HG03442 (cell line): Measurements from ENCODE around the gene AK4.
A peak's percentile ranks its signal among the peaks of the same experiment; 100 is the strongest.
"Not testable (repeated sequence)": the region's sequence is repeated elsewhere in the genome, so short reads cannot be mapped to it uniquely, and the experiment has no call there.

Experiments used
- ATAC-seq: cut with Tn5 transposase; IDR thresholded peaks from one replicate; pipeline ENCODE4 v1.9.1; 2021; ENCODE audit warnings: mild to moderate bottlenecking, moderate library complexity; ENCODE audit not compliant: unreplicated experiment

The AK4 gene

DNA sequence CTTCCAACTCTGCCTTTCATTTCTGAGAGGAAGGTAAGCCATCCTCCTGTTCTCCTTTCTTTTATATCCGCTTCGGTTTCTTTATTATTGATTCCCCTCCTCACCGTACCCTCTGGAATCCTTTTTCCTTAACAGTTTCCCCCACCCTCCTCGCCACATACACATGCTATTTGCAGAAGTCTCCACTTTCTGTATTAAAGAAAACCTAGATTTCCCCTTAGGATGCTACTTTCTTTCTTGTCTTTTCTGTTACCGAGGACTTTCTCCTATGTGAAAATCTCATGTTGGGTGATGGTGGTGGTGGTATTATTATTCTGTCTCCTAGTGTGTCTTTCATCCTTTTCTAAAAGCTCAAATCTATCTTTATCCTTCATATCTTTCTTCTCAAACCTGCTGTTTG lies 62.3 kb downstream of the AK4 start:
- ATAC-seq = no peak

DNA sequence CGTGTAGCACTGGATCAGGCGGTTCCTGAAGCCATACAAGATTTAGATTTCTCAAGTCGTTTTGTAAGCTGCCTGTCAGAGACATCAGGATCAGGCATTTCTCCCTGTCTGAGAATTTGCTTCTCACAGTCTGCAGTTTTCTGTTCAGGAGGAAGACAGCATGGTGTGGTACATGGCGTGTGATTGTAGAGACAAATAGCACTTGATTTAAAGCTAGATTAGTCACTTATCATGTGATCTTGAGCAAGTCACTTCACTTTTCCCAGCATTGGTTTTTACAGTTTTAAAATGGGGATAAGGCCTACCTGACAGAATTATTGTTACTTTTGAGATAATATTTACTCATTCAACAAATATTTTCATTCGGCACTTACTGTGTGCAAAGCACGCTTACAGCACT lies 63.3 kb downstream of the AK4 start:
- ATAC-seq = no peak

DNA sequence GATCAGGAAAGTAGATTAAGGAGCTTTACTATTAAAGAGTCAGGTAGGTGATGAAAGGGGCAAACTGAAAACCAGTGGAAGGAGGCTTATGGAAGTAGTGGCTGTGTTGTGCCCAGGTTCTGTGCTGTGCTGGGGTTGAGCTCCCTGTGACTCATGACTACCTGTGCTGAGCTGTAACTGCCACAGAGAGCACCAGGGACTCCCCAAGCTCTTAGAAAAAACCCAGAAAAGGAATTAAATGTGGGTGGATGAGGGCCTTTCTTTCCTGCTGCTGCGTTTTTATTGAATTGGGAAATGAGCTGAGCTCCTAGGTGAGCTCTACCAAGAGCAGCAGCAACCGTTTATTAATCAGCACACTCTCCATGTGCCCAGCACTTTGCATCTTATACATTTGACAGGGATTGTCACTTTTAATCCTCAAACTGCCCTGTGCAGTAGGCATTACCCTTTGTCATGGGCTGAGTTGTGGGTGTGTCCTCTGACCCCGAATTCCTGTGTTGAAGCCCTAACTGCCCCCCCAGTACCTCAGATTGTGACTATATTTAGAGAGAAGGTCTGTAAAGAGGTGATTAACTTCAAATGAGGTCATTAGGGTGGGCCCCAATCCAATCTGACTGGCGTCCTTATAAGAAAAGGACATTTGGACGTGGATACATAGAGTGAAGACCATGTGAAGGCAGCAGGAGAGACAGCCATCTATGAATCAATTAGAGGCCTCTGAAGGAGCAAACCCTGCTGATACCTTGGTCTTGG lies 65.4 kb downstream of the AK4 start:
- ATAC-seq = peak; percentile 32

DNA sequence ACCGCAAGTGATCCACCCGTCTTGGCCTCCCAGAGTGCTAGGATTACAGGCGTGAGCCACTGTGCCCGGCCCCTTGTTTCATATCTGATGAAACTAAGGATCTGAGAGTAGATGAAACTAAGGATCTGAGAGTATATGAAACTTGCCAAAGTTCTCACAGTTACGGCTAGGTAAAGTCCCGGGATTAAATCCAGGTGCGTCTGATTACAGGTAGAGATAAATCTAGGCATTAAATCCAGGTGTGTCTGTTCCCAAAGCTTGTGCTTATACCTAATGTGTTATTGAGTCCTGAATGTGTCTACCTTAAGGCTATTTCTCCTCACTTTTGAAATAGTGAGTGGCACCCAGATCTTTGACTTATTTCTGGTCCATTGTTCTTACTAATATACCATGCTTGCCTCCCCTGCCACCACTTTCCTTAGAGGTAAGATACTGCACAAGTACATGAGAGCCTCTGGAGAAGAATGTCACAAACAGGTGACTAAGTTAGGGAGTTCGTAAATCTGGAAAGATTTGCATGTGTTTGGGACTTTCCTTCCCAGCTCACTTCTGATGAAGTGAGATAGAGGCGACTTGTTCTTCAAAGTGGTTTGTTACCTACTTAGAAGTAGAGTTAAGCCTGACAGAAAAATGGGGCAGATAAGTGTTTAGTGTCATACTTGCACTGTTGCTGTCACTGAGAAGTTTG lies 66.5 kb downstream of the AK4 start:
- peak; percentile 31 for ATAC-seq

DNA sequence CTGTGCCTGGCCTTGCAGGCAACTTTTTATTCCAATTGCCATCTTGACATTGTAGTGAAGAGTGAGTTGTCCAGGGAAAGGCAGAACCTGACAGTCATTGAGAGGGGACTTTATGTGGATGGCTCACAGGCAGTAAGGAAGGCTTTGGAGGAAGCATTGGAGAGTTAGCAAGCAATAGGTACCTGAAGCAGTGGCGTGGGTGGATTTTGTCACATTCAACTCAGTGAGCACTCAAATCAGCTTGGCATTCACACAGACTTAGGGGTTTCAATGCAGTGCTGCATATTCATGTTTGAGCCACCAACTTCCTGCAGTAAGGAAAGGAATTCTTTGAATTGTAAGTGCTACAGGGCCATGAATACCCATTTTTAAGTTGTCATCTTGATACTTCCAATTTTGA lies 69.0 kb downstream of the AK4 start:
- no peak for ATAC-seq

DNA sequence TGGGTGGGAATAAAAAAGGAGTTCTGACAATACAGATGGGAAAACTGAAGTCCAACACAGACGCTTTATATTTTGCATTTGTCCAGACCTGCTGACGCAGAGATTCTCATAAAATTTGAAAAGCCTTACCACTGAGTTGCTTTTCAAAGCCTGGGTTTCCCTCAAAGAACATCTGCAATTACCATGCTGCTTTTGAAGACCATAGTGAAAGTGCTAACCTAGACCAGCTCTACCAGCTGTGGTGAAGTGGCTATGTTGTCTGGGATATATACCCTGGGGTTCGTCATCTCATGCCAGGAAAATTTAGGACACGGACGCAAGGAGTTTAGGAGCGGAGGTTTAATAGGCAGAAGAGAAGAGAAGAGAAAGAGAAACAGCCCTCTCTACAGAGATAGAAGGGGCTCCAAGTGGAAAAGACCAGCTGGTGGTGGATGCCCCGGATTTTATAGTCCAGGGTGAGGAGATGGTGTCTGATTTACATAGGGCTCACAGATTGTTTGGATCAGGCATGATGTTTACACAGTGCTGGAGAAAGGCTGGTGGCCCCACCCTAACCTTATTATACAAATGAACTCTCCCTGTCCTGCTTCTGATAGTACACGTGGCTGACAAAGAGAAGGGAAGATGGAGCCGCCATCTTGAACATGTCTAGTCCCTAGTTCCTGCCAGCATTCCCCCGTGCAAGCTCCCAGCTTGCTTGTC lies 73.8 kb downstream of the AK4 start:
- ATAC-seq = no peak

DNA sequence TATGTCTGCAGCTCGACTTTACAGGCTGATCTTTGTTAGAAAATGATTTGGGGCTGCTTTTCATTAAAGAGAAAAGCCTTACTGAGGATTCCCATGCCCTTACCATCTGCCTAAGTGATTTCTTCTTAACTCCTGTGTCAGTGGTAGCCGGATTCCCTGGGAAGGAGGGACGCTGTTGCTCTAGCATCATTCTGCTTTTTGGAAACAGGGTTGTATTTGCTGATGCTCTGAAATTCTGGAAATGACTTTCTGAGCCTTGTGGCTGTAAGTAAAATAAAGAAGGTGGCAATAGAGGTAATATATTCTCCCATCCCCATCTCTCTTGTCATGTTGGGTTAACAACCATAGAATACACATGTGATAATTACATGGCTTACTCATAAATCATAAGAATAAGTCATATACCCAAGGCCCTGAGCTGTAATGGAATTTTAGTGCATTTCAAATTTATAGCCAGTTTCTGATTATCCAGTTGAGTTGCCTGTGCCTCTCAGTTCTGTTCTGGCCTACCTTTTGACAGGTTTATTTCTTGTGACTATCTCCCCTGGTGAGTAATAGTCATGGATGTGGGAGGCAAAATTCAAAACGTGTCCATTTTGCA lies 74.4 kb downstream of the AK4 start:
- ATAC-seq = no peak

DNA sequence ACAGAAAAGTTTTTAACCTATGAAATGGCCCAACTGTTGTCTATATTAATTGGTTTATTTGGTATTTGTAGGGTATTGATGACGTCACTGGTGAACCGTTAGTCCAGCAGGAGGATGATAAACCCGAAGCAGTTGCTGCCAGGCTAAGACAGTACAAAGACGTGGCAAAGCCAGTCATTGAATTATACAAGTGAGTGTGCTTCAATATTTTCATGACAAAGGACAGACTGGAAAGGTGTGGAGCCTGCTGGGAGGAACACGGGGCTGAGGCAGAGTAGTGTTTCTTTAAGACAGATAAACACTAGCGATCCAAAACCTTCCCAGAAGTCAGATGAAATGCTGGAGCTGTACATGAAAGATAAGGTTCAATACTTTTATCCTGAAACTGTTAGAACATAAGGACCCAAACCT lies 76.7 kb downstream of the AK4 start:
- no peak for ATAC-seq

DNA sequence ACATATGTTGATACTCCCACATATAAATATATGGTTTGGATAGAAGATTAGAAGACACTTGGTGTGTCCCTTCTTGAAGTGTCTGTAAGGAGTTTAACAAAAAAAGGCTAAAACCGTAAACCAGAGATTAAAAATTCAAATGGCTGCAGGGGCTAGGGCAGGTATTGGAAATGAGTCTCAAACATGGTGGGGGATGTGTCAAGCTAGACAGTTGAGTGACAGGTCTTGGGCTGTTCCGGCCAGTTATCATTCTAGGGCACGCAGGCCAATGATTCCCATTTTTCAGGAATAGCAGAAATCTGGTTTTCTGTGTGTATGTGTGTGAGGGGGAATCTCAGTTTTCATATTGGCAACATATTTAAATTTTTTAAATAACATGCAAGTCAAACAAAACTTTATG lies 77.2 kb downstream of the AK4 start:
- no peak for ATAC-seq

DNA sequence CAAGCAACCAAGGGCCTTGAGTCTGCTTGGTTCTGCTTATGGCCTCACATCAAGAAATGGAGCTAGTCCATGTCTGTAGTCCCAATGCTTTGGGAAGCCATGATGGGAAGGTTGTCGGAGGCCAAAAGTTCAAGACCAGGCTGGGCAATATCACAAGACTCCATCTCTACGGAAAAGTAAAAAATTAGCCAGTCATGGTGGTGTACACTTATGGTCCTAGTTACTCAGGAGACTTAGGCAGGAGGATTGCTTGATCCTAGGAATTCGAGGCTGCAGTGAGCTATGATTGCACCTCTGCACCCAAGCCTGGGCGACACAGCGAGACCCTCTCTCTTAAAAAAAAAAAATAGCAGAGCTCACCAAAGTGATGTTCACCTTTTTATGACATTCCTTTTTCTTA lies 81.2 kb downstream of the AK4 start:
- no peak for ATAC-seq

DNA sequence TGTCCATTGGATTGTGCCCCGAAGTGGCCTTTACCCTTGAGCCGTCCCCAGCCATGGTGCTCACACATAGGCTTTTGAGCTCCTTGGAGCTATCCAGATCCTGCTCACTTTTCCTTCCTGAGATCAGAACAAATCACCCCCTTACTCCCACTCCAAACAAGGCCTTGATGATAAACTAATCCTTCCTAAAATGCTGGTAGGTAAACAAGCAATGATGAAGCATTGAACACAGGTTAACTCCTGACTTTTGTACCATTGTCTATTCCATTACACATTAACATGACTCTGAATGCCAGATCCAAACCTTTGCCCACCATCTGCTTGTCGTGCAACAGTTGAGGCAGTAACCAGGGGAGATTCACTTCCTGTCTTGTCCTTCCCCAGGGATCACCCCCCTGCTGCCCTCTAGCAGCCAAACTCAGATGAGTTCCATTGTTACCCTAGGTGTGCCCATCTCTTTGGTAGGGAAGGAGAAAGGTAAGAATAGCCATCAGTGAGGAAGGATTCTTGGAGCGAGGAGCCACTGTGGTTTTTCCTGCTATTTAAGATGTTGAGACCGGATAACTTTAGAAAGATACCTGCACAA lies 81.8 kb downstream of the AK4 start:
- no peak for ATAC-seq

DNA sequence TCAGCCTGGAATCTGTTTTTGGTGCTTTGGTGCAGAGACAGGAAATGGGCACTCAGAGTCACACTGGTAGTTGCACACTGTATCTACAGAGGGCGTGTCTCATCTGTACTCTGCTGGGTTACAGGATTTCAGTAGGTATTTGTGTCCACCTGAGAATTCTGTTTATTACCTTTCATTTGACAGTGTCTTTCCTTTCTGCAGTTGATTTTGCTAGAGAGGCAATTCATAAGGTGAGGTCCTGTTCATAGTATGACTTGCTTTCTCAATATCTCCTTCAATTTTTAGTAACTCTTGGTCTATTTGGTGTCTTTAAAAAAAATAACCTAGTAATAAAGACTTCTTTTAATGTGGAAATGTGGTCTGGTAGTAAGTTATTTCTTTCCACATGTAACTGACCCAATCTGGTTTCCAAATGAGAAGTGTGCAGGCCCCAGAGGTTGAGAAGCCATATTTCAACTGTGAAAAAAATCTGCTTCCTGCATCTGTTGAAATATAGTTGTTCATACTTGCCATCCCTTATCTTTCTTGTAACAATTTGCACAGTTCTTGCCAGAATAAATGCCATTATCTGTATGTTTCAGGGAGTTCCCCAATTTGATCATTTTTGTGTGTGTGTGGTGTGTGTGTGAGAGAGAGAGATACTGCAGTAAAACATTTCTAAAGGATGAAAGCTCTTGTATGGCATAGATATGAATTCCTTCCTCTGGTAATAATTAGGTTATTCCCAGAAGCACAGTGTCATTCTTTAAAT lies 82.9 kb downstream of the AK4 start:
- ATAC-seq = peak; percentile 79

DNA sequence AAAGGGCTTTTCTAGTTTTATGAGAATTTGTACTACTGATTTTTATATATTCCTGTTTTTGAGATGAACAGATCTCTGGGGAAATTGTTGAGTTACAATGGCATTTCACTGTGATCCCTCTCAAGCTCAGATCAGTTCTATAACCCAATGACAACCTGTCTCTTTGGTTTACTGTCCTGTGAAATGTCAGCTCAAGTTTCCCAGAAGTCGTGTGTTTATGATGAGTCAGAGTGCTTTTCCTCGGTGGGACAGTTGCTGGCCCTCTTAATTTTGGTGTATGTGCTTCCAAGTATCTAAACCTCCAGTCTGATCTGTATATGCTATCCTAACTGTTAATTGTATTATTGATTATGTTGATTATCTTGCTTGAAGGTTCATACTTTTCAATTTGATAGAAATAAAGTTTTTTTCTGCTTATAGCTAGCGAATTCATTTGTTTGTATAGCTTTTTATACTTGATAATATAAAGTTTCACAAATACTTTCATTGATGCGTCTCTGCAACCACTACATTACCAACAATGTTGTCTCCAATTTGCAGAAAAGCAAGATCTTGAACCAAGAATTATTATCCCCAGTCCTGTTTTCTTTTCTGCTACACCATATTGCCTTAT lies 83.8 kb downstream of the AK4 start:
- ATAC-seq = no peak

DNA sequence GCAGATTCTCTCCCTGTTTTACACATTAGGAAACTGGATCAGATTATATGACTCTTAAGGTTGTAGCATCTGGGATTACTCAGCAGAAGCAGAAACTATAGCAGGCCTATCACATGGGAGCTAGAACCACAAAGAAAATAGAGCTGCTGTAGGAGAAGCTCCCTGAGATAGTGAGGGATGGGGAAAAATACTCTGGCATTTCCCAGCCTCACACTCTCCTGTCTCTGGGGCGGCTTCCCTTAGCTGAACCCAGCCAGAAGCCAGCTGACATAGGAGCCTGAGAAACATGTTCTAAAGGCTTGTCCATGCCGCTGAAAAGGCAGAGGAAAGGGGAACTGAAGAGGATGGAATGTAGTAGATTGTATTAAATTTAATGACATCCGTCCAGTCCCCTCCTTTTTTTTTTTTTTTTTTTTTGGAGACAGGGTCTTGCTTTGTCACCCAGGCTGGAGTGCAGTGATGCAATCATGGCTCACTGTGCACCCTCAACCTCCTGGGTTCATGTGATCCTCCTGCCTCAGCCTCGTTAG lies 84.5 kb downstream of the AK4 start:
- ATAC-seq = no peak

DNA sequence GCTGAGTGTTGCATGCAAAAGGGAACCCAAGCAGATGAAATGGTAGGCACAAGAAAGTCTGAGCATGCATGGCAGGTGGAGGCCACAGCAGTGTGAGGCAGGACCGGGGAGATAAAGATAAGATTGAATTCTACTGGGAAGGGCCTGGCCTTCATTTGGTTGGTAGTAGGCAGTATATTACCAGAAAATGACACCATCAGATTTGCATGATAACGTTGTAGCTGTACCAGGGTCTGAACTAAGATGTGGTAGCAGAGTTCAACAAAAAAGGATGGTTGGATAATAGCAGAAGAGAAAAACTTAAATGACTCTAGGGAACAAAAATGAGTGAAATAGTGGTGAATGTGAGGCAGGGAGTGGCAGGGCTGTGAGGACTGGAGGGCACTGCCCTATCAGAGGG lies 85.8 kb downstream of the AK4 start:
- no peak for ATAC-seq

DNA sequence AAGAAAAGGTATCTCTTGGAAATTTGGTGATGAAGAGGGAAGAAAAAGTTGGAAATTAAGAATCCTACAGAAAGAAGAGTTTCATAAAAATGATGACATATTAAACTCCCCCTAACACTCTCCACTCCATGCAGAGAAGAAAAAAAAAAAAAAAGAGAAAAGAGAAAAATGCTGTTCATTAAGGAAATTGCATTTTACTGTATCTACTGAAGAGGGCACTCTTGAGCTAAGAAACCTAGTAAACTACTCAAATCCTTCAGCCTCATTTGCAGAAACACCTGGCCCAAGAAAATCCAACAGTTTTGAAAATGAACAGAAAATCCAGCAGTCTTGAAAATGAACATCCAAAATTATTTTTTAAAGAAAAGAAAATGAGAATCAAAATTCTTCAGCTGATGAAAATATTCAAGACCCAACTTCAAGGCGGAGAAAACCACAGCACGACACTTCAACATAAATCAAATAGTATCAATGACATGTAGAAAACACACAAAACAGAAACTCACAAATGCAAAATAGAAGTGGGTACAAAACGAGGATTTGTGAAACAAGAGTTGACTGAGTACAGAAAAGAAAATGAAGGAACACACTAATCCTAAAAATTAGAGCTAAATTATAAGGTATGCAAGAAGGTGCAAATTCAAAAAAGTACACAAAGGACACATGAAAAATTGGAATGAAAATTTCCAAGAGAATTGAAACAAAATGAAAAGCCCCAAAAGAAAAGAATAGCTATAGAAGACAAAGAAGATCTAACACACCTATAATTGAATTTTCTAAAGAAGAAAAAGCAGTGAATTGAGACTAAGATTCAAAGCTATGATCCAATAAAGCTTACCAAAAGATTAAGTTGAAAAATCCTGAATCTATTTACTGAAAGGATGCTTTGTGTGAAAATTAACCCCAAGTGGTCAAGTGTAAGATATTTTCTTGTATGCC lies 88.1 kb downstream of the AK4 start:
- no peak for ATAC-seq

DNA sequence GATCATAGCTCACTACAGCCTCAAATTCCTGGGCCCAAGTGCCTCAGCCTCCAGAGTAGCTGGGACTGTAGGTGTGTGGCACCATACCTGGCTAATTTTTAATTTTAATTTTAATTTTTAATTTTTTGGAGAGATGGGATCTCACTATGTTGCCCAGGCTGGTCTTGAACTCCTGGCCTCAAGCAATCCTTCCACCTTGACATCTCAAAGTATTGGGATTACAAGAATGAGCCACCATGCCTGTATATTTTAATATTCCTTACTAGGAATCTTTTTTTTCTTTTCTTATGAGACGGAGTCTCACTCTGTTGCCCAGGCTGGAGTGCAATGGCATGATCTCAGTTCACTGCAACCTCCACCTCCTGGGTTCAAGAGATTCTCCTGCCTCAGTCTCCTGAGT lies 89.1 kb downstream of the AK4 start:
- ATAC-seq = not testable (repeated sequence)

DNA sequence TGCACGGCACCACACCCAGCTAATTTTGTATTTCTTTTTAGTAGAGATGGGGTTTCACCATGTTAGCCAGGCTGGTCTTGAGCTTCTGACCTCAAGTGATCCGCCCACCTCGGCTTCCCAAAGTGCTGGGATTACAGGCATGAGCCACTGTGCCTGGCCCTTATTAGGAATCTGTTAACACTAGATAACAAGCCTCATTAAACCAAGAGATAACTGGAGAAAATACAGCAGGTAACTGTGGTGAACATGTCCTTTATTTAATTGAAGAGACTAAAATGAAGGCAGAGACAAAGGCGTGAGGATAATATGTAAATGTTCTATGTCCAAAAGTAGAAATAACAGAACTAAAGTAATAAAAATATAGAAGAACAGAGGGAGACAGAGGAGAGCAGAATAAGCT lies 89.5 kb downstream of the AK4 start:
- ATAC-seq = no peak

DNA sequence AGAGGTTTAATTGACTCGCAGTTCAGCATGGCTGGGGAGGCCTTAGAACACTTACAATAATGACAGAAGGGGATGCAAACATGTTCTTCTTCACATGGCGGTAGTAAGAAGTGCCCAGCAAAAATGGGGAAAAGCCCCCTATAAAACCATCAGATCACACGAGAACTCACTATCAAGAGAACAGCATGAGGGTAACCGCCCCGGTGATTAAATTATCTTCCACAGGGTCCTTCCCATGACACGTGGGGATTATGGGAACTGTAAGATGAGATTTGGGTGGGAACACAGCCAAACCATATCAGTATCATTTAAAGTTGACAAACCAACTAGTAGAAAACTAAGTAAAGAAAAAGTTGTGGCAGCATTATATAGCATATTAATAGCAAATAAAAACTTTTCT lies 90.0 kb downstream of the AK4 start:
- no peak for ATAC-seq
